ENCODE results near the gene VANGL2.
A peak's percentile ranks its signal among the peaks of the same experiment; 100 is the strongest.

The VANGL2 gene

GRCh38 chr1:160429702-160430535 lies 29.6 kb downstream of the VANGL2 start:
- peak; percentile 52 for ATAC-seq (replicated peaks)

GRCh38 chr1:160431006-160431405 lies 30.6 kb downstream of the VANGL2 start:
- peaks cover 0 to 3% of the 10 kb centered on the region in 2 donors for H3K9me3 Mint-ChIP-seq
- no peak for DNase-seq
- peaks cover 3% of the 10 kb centered on the region for H3K36me3 Mint-ChIP-seq (ENCODE audit: insufficient read depth)
- peak overlapping the region; percentile 93 to 97 for H3K27ac Mint-ChIP-seq
- H3K4me1 Mint-ChIP-seq (ENCODE audit: low read depth in 2 of 2) = peaks cover 56 to 65% of the 10 kb centered on the region in 2 donors
- no peaks in the 10 kb centered on the region for H3K27me3 Mint-ChIP-seq
- ATAC-seq (replicated peaks) = no peak
- peak overlapping the region; percentile 66 to 77 for H3K4me3 Mint-ChIP-seq

More at GRCh38 chr1:160429702-160430535, 29.6 kb downstream of the VANGL2 start:
- peaks cover 61 to 62% of the 10 kb centered on the region in 2 donors for H3K4me1 Mint-ChIP-seq (ENCODE audit: low read depth in 2 of 2)
- peak overlapping the region; percentile 87 to 97 for H3K27ac Mint-ChIP-seq
- H3K27me3 Mint-ChIP-seq = no peaks in the 10 kb centered on the region
- peak overlapping the region; percentile 58 to 71 for H3K4me3 Mint-ChIP-seq
- no peak for DNase-seq
- H3K9me3 Mint-ChIP-seq = peaks cover 0 to 2% of the 10 kb centered on the region in 2 donors
- H3K36me3 Mint-ChIP-seq (ENCODE audit: insufficient read depth) = peaks cover 3% of the 10 kb centered on the region

DNA sequence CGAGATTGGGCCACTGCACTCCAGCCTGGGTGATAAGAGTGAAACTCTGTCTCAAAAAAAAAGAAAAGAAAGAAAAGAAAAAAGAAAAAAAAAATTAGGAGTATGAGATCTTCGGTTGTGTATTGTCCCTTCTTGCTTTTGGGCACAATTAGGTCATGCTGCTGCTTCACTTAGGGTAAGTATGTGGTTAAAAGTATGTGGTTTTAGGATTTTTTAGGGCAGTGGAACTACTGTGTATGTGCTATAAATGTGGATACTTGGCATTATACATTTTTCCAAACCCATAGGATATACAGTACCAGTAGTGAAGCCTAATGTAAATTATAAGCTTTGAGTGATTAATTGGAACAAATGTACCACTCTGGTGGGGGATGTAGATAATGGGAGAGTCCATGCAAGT lies 31.2 kb downstream of the VANGL2 start:
- H3K36me3 Mint-ChIP-seq (ENCODE audit: insufficient read depth) = peaks cover 3% of the 10 kb centered on the region
- no peak for ATAC-seq (replicated peaks)
- H3K27ac Mint-ChIP-seq = peak overlapping the region; percentile 93 to 97
- peak overlapping the region; percentile 66 to 77 for H3K4me3 Mint-ChIP-seq
- H3K27me3 Mint-ChIP-seq = no peaks in the 10 kb centered on the region
- peaks cover 56 to 68% of the 10 kb centered on the region in 2 donors for H3K4me1 Mint-ChIP-seq (ENCODE audit: low read depth in 2 of 2)
- no peak for DNase-seq
- H3K9me3 Mint-ChIP-seq = peaks cover 0 to 3% of the 10 kb centered on the region in 2 donors

DNA sequence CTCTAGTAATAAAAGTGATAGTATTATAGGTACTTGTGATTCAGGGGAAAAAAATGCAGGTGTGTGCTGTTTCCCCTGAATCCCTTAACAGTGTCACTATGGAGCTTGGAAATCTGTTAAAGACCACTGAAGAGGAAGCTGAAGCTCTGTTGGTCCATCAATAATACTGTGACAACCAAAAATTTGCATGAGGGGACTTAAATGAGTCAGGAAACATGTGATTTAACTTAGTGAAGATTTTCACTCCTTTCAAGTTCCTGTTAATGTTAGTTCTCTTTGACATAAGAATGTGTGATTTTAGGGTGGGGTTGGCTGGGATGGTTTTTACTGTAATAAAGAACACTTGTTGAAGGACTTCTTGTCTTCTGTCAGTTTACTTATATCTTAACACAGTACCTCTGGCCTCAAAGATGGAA lies 32.0 kb downstream of the VANGL2 start:
- no peak for DNase-seq
- peak; percentile 69 for ATAC-seq (replicated peaks)
- H3K4me1 Mint-ChIP-seq (ENCODE audit: low read depth in 2 of 2) = peaks cover 58 to 71% of the 10 kb centered on the region in 2 donors

DNA sequence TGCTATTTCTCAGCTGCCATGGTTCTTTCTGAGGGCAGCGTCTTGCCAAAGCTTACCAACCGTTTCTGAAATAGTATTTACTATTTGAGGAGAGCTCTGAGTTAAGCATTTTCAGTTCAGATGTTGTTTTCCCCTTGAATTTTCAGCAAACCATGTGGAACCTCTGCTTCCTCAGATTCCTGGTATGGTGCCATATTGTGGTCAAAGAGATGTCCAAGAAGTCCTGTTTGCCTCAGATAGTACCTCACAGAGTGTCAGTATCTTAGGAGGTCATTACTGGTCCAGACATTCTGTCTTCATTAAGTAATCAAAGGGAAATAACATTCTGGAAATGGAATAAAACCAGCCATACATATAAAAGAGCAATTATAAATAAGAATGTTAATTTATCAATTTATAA lies 36.6 kb downstream of the VANGL2 start:
- H3K36me3 Mint-ChIP-seq (ENCODE audit: insufficient read depth) = peaks cover 2% of the 10 kb centered on the region
- H3K4me1 Mint-ChIP-seq (ENCODE audit: low read depth in 2 of 2) = peaks cover 29 to 45% of the 10 kb centered on the region in 2 donors
- DNase-seq (no peak), ATAC-seq (replicated peaks) (no peak)
- H3K27me3 Mint-ChIP-seq = no peaks in the 10 kb centered on the region
- H3K4me3 Mint-ChIP-seq = peak overlapping the region; percentile 70 to 74
- peak overlapping the region; percentile 96 to 99 for H3K27ac Mint-ChIP-seq
- H3K9me3 Mint-ChIP-seq = peaks cover 0 to 3% of the 10 kb centered on the region in 2 donors

More for the DNA sequence above, 32.0 kb downstream of the VANGL2 start:
- peaks cover 0 to 3% of the 10 kb centered on the region in 2 donors for H3K9me3 Mint-ChIP-seq
- no peaks in the 10 kb centered on the region for H3K27me3 Mint-ChIP-seq
- peak overlapping the region; percentile 61 to 77 for H3K4me3 Mint-ChIP-seq
- peaks cover 3% of the 10 kb centered on the region for H3K36me3 Mint-ChIP-seq (ENCODE audit: insufficient read depth)
- H3K27ac Mint-ChIP-seq = peak overlapping the region; percentile 93 to 97

- peak overlapping the region; percentile 96 to 99 for H3K27ac Mint-ChIP-seq
- DNase-seq (peak; percentile 19 to 29 (median 20)), ATAC-seq (replicated peaks) (peak; percentile 94)
- no peaks in the 10 kb centered on the region for H3K36me3 Mint-ChIP-seq (ENCODE audit: insufficient read depth)
- peak overlapping the region; percentile 70 to 74 for H3K4me3 Mint-ChIP-seq
- no peaks in the 10 kb centered on the region for H3K27me3 Mint-ChIP-seq
- peaks cover 0 to 3% of the 10 kb centered on the region in 2 donors for H3K9me3 Mint-ChIP-seq
- peaks cover 24 to 40% of the 10 kb centered on the region in 2 donors for H3K4me1 Mint-ChIP-seq (ENCODE audit: low read depth in 2 of 2)
These were observed 37.3 kb downstream of the VANGL2 start for GRCh38 chr1:160437432-160438316.

GRCh38 chr1:160438317-160438918 lies 38.1 kb downstream of the VANGL2 start:
- ATAC-seq (replicated peaks) (peak; percentile 27), DNase-seq (no peak)
- H3K36me3 Mint-ChIP-seq (ENCODE audit: insufficient read depth) = no peaks in the 10 kb centered on the region
- H3K27ac Mint-ChIP-seq = peak overlapping the region; percentile 96 to 99
- peaks cover 21 to 32% of the 10 kb centered on the region in 2 donors for H3K4me1 Mint-ChIP-seq (ENCODE audit: low read depth in 2 of 2)
- H3K9me3 Mint-ChIP-seq = peaks cover 0 to 3% of the 10 kb centered on the region in 2 donors
- no peaks in the 10 kb centered on the region for H3K27me3 Mint-ChIP-seq
- H3K4me3 Mint-ChIP-seq = peak overlapping the region; percentile 70 to 74

GRCh38 chr1:160438935-160439334 lies 38.6 kb downstream of the VANGL2 start:
- no peak for ATAC-seq (replicated peaks)
- H3K4me1 Mint-ChIP-seq (ENCODE audit: low read depth in 2 of 2) = peaks cover 25 to 35% of the 10 kb centered on the region in 2 donors
- no peak for DNase-seq
- peaks cover 0 to 3% of the 10 kb centered on the region in 2 donors for H3K9me3 Mint-ChIP-seq
- no peaks in the 10 kb centered on the region for H3K27me3 Mint-ChIP-seq
- H3K36me3 Mint-ChIP-seq (ENCODE audit: insufficient read depth) = no peaks in the 10 kb centered on the region
- peak overlapping the region; percentile 96 to 99 for H3K27ac Mint-ChIP-seq
- H3K4me3 Mint-ChIP-seq = peak overlapping the region; percentile 70 to 74

GRCh38 chr1:160439718-160440117 lies 39.4 kb downstream of the VANGL2 start:
- Mint-ChIP-seq H3K9me3 (peaks cover 0 to 3% of the 10 kb centered on the region in 2 donors), H3K27me3 (no peaks in the 10 kb centered on the region), H3K4me3 (no peak overlapping the region), H3K36me3 (ENCODE audit: insufficient read depth) (no peaks in the 10 kb centered on the region), H3K4me1 (ENCODE audit: low read depth in 2 of 2) (peaks cover 24 to 33% of the 10 kb centered on the region in 2 donors), H3K27ac (no peak overlapping the region)
- DNase-seq (no peak), ATAC-seq (replicated peaks) (no peak)

DNA sequence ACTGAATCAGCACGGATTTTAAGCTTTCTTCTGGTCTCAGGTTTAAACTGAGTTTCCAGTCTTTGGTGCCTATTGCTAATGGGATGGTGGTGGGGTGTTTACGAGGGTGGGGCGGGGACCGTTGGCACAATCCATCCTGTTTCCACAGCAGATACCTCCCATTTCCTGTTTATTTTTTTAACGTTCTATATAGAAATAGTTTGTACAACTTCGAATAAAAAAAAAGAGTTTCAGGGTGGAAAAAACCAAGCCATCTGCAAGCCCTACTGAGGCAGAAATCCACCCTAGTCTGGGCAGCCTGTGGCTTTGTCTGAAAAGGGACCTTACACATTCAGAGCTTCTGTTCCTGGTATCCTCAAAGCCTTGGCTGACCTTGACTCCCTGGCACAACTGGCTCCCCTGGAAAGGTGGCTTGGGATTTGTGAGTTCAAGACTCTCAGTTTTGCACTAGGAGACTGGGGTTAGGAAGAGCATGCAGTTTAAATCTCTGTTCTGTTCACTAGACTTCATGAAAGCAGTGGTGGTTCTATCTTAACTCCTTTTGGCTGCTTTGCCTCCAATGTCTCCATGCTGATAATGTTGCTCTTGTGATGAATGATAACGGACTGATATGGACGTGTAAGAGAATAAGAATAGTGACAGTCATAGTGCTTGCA lies 46.7 kb downstream of the VANGL2 start:
- Mint-ChIP-seq H3K4me3 (peak overlapping the region in 1 of 2 donors; percentile 13), H3K4me1 (ENCODE audit: low read depth in 2 of 2) (peaks cover 18 to 35% of the 10 kb centered on the region in 2 donors), H3K36me3 (ENCODE audit: insufficient read depth) (no peaks in the 10 kb centered on the region), H3K27me3 (no peaks in the 10 kb centered on the region), H3K9me3 (no peaks in the 10 kb centered on the region), H3K27ac (peak overlapping the region; percentile 52 to 75)
- ATAC-seq (replicated peaks) (no peak), DNase-seq (no peak)

DNA sequence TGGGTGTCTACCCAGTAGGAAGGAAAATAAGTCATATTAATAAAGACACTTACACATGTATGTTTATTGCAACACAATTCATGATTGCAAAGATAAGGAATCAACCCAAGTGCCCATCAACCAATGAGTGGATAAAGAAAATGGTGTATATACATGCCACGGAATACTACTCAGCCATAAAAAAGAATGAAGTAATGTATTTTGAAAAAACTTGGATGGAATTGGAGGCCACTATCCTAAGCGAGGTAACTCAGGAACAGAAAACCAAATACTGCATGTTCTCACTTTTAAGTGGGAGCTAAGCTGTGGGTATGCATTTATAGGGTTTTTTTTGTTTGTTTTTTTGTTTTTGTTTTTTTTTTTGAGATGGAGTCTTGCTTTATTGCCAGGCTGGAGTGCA lies 49.1 kb downstream of the VANGL2 start:
- no peak for ATAC-seq (replicated peaks)
- Mint-ChIP-seq H3K4me1 (ENCODE audit: low read depth in 2 of 2) (peaks cover 15 to 39% of the 10 kb centered on the region in 2 donors), H3K27ac (no peak overlapping the region), H3K4me3 (no peak overlapping the region), H3K36me3 (ENCODE audit: insufficient read depth) (no peaks in the 10 kb centered on the region), H3K27me3 (no peaks in the 10 kb centered on the region), H3K9me3 (no peaks in the 10 kb centered on the region)
- no peak for DNase-seq

- DNase-seq (no peak), ATAC-seq (replicated peaks) (no peak)
- Mint-ChIP-seq H3K4me3 (peak overlapping the region; percentile 41 to 48), H3K27ac (peak overlapping the region; percentile 26 to 83), H3K4me1 (ENCODE audit: low read depth in 2 of 2) (peaks cover 23 to 55% of the 10 kb centered on the region in 2 donors), H3K27me3 (no peaks in the 10 kb centered on the region), H3K9me3 (no peaks in the 10 kb centered on the region), H3K36me3 (ENCODE audit: insufficient read depth) (no peaks in the 10 kb centered on the region)
These were observed 50.9 kb downstream of the VANGL2 start for GRCh38 chr1:160451119-160451858.

Data from effector memory CD8-positive, alpha-beta T cell (primary cell).